NCI-H748 (cell line): ENCODE results near the gene HMGN2.

Experiments
- DNase-seq: peaks from one replicate; lab custom pipeline; 2025; ENCODE audit not compliant: unreplicated experiment; lab: John Stamatoyannopoulos, UW

Gene HMGN2

GRCh38 chr1:26472320-26472900 is at the start of gene HMGN2:
HMGN2 (plus strand) TSS chr1:26472440; CDS start chr1:26472613, 173 bp downstream.
- peak; percentile 95 for DNase-seq

- DNase-seq, result no peak
These were observed 42.5 kb upstream of the HMGN2 start for GRCh38 chr1:26429721-26430120.

DNA sequence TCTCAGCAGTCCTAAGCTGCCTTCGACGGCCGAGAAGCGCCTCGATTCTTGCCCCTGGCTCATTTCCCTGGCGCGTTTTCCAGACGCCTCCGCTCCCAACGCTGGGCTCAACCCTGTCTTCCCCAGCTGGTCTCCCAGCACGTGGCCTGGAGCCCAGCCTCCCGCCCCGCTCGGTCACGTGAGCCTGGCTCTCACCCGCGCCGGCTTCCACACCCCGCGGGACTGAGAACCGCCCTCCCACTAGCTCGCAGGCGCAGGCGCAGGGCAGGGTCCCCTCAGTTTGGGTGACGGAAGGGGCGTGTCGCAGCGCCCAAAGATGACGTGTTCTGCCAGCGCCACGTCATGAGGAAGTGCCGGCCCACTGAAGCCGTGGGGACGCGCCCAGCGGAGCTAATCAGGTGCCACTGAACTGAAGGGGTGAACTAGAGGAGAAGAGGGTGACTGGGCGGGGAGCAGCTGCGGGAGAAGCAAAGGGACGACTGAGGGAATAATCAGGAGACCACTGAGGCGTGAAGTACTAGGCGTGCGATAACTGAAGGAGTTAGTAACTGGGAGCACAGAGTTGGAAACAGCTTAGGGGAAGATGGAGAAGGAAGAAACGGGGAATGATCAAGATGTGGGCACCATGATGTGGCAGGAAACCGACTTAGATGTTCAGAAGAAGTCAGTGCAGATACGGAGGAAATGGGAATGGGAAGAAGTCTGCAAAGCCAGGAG is 40.1 kb upstream of the HMGN2 start, which contains the start of gene DHDDS:
Gene DHDDS, plus strand, starts transcription at position 343 of the 717 bp plus-strand sequence. CDS start 625 bp downstream, outside the sequence.
- DNase-seq, result peak; percentile 95

DNA sequence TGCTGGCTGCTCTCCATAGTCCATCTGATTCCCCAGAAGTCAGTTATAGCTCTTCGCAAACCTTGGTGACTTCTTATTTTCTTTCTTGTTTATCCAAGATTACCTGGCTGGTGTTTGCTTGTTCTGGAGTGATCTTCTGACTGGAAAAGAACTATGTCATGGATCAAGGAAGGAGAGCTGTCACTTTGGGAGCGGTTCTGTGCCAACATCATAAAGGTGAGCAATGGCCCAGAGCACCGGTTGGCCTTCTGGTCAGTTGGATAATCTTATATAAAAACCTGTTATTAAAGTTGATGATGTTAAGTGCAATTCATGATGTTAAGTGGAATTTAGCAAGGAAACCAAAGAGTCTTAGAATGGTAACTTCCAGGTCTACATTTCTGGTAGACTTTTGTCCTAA is 39.4 kb upstream of the HMGN2 start:
- DNase-seq, result no peak

DNA sequence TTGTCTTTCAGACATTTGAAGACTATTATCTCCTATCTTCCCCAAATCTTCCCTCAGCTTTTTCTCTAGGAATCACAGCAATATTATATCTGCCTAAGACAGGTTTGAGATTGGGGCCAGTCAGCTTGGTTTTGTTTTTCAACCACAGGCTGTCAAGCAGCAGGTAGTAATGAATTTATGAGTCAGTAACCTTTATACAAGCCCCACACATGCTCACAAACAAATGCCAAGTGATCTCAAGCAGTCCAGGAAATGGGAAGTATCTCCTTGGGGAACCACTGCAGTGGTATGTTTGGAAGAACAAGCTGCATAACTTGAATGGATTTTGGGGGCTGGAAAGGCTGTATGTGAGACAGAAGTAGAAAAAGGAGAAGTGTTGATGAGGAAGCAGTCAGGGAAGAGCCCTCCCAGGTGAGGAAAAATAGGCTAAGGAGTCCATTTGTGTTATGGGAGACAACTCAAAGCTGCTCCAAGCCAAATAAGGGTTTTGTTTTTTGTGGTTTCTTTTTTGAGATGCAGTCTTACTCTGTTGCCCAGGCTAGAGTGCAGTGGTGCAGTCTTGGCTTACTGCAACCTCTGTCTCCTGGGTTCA is 38.0 kb upstream of the HMGN2 start:
- no peak for DNase-seq

GRCh38 chr1:26438041-26438440 is 34.2 kb upstream of the HMGN2 start:
- DNase-seq, result no peak

DNA sequence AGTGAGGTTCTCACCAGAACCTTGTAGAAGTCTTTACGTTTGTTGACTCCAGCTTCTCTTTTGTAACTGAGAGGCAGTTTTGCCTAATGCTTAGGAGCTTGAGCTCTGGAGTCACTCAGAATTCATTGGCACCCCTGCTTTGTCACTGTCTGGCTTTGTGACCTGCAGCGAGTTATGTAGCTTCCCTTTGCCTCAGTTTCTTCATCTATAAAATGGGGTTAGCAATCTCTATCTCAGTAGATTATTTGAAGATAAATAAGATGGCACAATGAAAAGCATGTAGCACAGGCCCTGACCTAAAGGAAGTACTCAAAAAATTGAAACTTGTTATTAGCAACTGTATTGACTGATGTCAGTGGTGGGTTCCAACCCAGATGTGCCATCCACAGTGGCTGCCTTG is 32.0 kb upstream of the HMGN2 start:
- DNase-seq, result no peak

- DNase-seq, result no peak
These were observed 22.4 kb upstream of the HMGN2 start for GRCh38 chr1:26449868-26450267.

- DNase-seq, result no peak
These were observed 21.3 kb upstream of the HMGN2 start for GRCh38 chr1:26450908-26451307.

GRCh38 chr1:26452459-26453183 is 19.6 kb upstream of the HMGN2 start:
- no peak for DNase-seq

- no peak for DNase-seq
These were observed 13.1 kb upstream of the HMGN2 start for GRCh38 chr1:26459148-26459547.

DNA sequence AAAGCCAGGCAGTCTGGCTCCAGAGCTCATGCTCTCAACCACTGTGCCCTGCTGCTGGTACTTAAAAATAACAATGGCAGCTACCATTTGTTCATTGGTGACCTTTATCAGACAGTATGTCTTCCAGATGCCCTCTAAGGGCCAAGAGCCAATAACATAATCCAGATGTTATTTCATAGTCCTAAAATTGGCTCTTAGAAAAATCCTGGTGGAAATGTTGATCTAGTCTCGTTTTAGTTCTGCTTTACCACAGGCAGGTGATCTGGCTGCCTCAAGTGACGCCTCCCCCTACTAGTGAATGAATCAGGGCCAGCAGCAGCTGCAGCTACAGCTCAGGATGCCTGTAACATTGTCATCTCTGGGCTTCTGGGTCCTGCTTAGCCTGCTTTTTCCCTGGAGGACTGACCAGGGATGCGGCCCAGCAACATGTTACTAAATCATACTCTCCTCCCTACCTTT is 12.6 kb upstream of the HMGN2 start:
- no peak for DNase-seq

DNA sequence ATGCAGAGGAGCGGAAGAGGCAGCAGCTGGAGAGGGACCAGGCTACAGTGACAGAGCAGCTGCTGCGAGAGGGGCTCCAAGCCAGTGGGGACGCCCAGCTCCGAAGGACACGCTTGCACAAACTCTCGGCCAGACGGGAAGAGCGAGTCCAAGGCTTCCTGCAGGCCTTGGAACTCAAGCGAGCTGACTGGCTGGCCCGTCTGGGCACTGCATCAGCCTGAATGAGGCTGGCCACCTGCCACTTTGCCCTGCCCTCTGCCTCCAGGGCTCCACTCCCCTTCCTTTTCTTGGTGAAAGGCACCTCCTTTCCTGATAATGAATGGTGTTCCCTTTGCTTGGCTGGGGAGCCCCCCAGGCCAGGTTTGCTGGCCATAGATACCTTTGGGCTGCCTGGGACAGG is 3.3 kb upstream of the HMGN2 start:
- DNase-seq, result peak; percentile 11

DNA sequence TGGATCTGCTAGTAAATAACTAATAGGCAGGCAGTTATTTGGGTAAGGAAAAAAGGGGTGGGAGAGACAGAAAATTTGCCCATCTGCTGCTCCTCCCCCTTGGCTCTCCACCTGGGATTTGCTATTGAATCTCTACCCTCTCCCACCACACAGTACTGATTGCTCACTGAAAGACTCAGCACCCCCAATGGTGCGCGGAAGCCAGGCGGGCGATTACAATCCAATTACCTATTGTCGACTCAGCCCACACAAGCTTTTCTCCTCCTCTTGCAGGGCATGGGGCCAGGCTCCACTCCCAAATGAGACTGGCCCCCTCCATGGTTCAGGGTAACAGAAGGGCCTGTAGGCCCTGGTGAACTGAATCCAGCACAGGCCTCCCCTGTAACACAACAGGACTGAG is 2.7 kb upstream of the HMGN2 start:
- peak; percentile 81 for DNase-seq

GRCh38 chr1:26470878-26471497 is 1.3 kb upstream of the HMGN2 start:
- DNase-seq, result no peak

DNA sequence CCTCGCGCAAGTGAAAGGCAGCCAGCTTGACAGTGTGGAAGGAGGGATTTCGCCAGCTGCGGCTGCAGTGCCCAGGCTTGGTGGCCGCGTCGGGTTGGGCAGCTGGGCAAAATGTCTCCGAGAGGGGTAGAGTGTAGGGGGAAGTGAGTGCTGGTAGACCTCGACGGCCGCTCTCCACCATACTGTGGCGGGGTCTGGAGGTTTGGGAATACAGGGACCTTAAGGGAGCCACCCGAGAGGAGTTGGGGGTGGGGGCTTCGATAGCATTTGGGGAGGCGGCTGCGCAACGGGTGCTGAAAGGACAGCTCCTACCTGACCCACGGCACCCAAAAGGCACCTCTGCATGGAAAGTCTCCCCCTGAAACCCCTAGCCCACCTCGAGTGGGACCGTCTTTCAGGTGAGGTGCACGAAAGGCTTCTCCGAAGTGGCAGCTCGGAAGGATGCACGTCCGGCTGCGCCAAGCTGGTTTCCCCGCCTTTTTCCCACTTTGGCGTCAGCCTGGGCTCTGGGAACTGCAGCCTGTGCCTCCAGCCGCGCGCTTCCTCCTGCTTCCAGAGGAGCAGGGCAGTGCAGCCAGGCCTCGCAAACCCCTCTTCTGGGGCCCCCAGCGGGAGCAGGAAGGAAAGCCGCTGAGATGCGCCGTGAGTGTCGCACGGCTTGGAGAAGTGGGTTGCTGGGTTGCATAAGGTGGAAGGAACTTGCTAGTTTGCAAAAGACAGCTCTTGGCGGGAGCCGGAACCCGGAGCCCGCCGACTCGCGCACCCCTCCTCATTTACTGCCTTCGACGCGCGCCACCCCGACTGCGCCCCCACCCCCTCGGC is 531 bp upstream of the HMGN2 start:
- DNase-seq, result peak; percentile 88

- peak; percentile 88 for DNase-seq
These were observed 933 bp downstream of the HMGN2 start for GRCh38 chr1:26472901-26473845.

- no peak for DNase-seq
These were observed 2.6 kb downstream of the HMGN2 start for GRCh38 chr1:26474818-26475217.

- no peak for DNase-seq
These were observed 3.7 kb downstream of the HMGN2 start for GRCh38 chr1:26475989-26476388.
